GM23338 (cell line): Measurements from ENCODE around the gene DAGLA. TPM values are rescaled to one million over a fixed set of nuclear protein-coding genes. Genes with fewer than 3 reads are reported as not detected.

Experiments used
- ATAC-seq: fragments of 200-7000 bp; cut with Tn5 transposase; 3 replicates; pipeline ENCODE4 v1.9.1; 2020
- DNase-seq: peaks from one replicate; pipeline ENCODE4 v3.0.0-alpha.2; 2015; ENCODE audit warnings: low spot score
- H2AFZ ChIP-seq: fragments of 200-600 bp; sonication (generic); 2 replicates; pipeline ENCODE4 v1.8.0; 2016; ENCODE audit warnings: antibody characterized with exemption, mild to moderate bottlenecking, moderate library complexity
- H3F3A ChIP-seq: fragments of 200-600 bp; sonication (generic); replicated peaks from 2 replicates; pipeline ENCODE4 v1.8.0; 2017; ENCODE audit warnings: antibody characterized with exemption, mixed run types, low read depth
- H3K27ac ChIP-seq: fragments of 200-600 bp; sonication (generic); 2 replicates; pipeline ENCODE4 v1.6.1; 2016; ENCODE audit warnings: low read depth
- H3K27me3 ChIP-seq: fragments of 200-600 bp; sonication (generic); 2 replicates; pipeline ENCODE4 v1.8.0; 2016; ENCODE audit warnings: mild to moderate bottlenecking, mixed run types, moderate library complexity; ENCODE audit not compliant: insufficient read depth
- H3K36me3 ChIP-seq: fragments of 200-600 bp; sonication (generic); 2 replicates; pipeline ENCODE4 v1.8.0; 2016; ENCODE audit warnings: mild to moderate bottlenecking; ENCODE audit not compliant: insufficient read depth
- H3K4me1 ChIP-seq: fragments of 200-600 bp; sonication (generic); 2 replicates; pipeline ENCODE4 v1.8.0; 2016; ENCODE audit warnings: mild to moderate bottlenecking, moderate library complexity; ENCODE audit not compliant: insufficient read depth
- H3K4me2 ChIP-seq: fragments of 200-600 bp; sonication (generic); 2 replicates; pipeline ENCODE4 v1.7.1; 2017; ENCODE audit warnings: mixed run types
- H3K4me3 ChIP-seq: fragments of 200-600 bp; sonication (generic); 2 replicates; pipeline ENCODE4 v1.6.1; 2016; ENCODE audit warnings: mixed run types
- H3K79me2 ChIP-seq: fragments of 200-600 bp; sonication (generic); replicated peaks from 2 replicates; pipeline ENCODE4 v1.8.0; 2017; ENCODE audit warnings: mild to moderate bottlenecking; ENCODE audit not compliant: insufficient read depth
- H3K9me2 ChIP-seq: fragments of 200-600 bp; sonication (generic); 2 replicates; pipeline ENCODE4 v1.8.0; 2017; ENCODE audit not compliant: insufficient read depth
- H4K20me1 ChIP-seq: fragments of 200-600 bp; sonication (generic); replicated peaks from 2 replicates; pipeline ENCODE4 v1.8.0; 2017; ENCODE audit warnings: mild to moderate bottlenecking; ENCODE audit not compliant: insufficient read depth
- H3K27ac Mint-ChIP-seq: 2 replicates; pipeline ENCODE4 v1.8.0; 2020; ENCODE audit warnings: inconsistent platforms, mild to moderate bottlenecking, moderate library complexity, mixed read lengths
- H3K27me3 Mint-ChIP-seq: 3 replicates; pipeline ENCODE4 v1.8.0; 2022; ENCODE audit warnings: low read depth, mild to moderate bottlenecking, moderate library complexity, mixed read lengths, inconsistent platforms; ENCODE audit not compliant: insufficient read depth, poor library complexity
- H3K36me3 Mint-ChIP-seq: 3 replicates; pipeline ENCODE4 v1.8.0; 2021; ENCODE audit warnings: low read depth, mild to moderate bottlenecking, inconsistent platforms, moderate library complexity, mixed read lengths
- H3K4me1 Mint-ChIP-seq: 3 replicates; pipeline ENCODE4 v1.8.0; 2020; ENCODE audit warnings: mild to moderate bottlenecking, inconsistent platforms, mixed read lengths
- H3K4me3 Mint-ChIP-seq: 3 replicates; pipeline ENCODE4 v1.8.0; 2021; ENCODE audit warnings: moderate library complexity, mild to moderate bottlenecking, inconsistent platforms, mixed read lengths
- H3K9me3 Mint-ChIP-seq: 3 replicates; pipeline ENCODE4 v1.8.0; 2020; ENCODE audit warnings: moderate library complexity, mild to moderate bottlenecking, inconsistent platforms, mixed read lengths
- CREB1 ChIP-seq: fragments of 250-450 bp; sonication (Bioruptor Pico); IDR thresholded peaks from 2 replicates; pipeline ENCODE4 v1.5.0; 2020; ENCODE audit warnings: low read depth, mild to moderate bottlenecking, moderate library complexity
- CTCF ChIP-seq, 2 experiments: fragments of 200-600 bp in 1 of 2; sonication (generic) in 1 of 2; conservative IDR thresholded peaks; 2 replicates each; pipeline versions ENCODE4 v1.5.1 to v1.6.1; 2016 to 2017; ENCODE audit warnings: antibody characterized with exemption in 2 of 2, low read depth in 2 of 2, mild to moderate bottlenecking in 2 of 2, moderate library complexity in 1 of 2
- EZH2 ChIP-seq: fragments of 200-600 bp; sonication (generic); IDR thresholded peaks from one replicate; pipeline ENCODE4 v1.8.0; 2017; ENCODE audit warnings: antibody characterized with exemption, mild to moderate bottlenecking, low read depth; ENCODE audit not compliant: unreplicated experiment
- EZH2phosphoT487 ChIP-seq: fragments of 200-600 bp; sonication (generic); IDR thresholded peaks from one replicate; pipeline ENCODE4 v1.8.1; 2018; ENCODE audit warnings: antibody characterized with exemption; ENCODE audit not compliant: unreplicated experiment
- JUNB ChIP-seq: IDR thresholded peaks from one replicate; pipeline ENCODE4 v1.6.1; 2016; ENCODE audit warnings: antibody characterized with exemption; ENCODE audit not compliant: unreplicated experiment
- NANOG ChIP-seq: IDR thresholded peaks from 2 replicates; pipeline ENCODE4 v1.6.1; 2016; ENCODE audit warnings: antibody characterized with exemption, borderline replicate concordance
- POLR2AphosphoS5 ChIP-seq: IDR thresholded peaks from 2 replicates; pipeline ENCODE4 v1.6.1; 2016; ENCODE audit warnings: antibody characterized with exemption, low read depth
- STAT1 ChIP-seq: IDR thresholded peaks from one replicate; pipeline ENCODE4 v1.6.1; 2016; ENCODE audit warnings: antibody characterized with exemption; ENCODE audit not compliant: unreplicated experiment
- ZNF331 ChIP-seq: fragments of 250-450 bp; sonication (Bioruptor Pico); IDR thresholded peaks from 2 replicates; pipeline ENCODE4 v1.5.0; 2020; ENCODE audit warnings: low read depth, mild to moderate bottlenecking, moderate library complexity
- ZNF462 ChIP-seq: fragments of 250-450 bp; sonication (Bioruptor Pico); IDR thresholded peaks from 2 replicates; pipeline ENCODE4 v1.5.0; 2020; ENCODE audit warnings: mild to moderate bottlenecking, moderate library complexity
- polyA plus RNA-seq: library from polyadenylated mRNA; unstranded; fragments of >200 nt; fragmentation: Nextera tagmentation; extraction: Ambion mirVana; gene quantifications from 2 replicates; pipeline ENCODE4 v1.2.1, GENCODE V29; 2016
- total RNA-seq: library from RNA; depleted of rRNA; stranded (reverse); fragments of >200 nt; shearing (Covaris generic); gene quantifications from 2 replicates; pipeline ENCODE4 v1.2.3, GENCODE V29; 2014
- TF ChIP-seq, protein P1 (sequence below): IDR thresholded peaks from 2 replicates; pipeline ENCODE4 v1.6.1; 2016; ENCODE audit warnings: antibody characterized with exemption

The DAGLA gene
- total and polyA plus RNA-seq, 2 experiments from 2014 or later, result 0.55 to 2.5 TPM

DNA sequence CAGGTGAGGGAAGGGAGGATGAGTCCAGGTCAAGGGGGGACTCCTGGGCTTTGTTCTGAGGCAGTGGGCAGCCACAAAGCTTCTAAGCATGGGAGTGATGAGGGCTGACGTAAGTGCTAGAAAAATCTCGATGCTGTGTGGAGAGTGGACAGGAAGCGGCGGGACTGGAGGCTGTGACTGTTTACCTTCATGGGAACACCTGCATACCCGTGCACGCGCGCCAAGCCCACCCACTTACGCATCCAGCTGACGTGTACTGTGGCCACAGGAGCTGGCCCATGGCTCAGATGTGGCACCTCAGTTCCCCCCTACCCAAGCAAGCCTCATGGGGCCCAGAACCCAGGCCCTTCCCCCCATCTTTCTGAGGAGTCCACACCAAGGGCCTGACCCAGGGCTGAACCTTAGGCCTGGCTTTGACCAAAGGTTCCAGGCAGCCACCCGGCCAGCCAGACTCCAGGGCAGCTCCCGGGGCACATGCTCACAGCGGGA, 86.2 kb downstream of the DAGLA start:
- TF ChIP-seq EZH2phosphoT487 (no peak), CREB1 (CRISPR knock-in tag) (no peak), NANOG (no peak), CTCF (conservative IDR thresholded peaks at IDR 0.05; ENCODE audit: low read depth in 2 of 2) (no peak), EZH2 (no peak), POLR2AphosphoS5 (no peak), JUNB (no peak)
- H3F3A ChIP-seq, result no peaks in the 10 kb centered on the region
- H3K4me3 ChIP-seq, result no peak overlapping the region
- no peaks in the 10 kb centered on the region for H3K9me2 ChIP-seq
- no peaks in the 10 kb centered on the region for H4K20me1 ChIP-seq
- H3K4me2 ChIP-seq, result no peak overlapping the region
- H3K36me3 ChIP-seq, result no peaks in the 10 kb centered on the region
- no peaks in the 10 kb centered on the region for H3K27me3 ChIP-seq
- H3K27ac ChIP-seq, result no peak overlapping the region
- Mint-ChIP-seq H3K9me3 (no peaks in the 10 kb centered on the region; the same call in 2 of the 3 replicates), H3K4me3 (no peak overlapping the region), H3K27ac (no peak overlapping the region), H3K27me3 (peaks cover 14% of the 10 kb centered on the region), H3K4me1 (peaks cover 26% of the 10 kb centered on the region), H3K36me3 (no peaks in the 10 kb centered on the region; the same call in 2 of the 3 replicates)
- no peaks in the 10 kb centered on the region for H3K79me2 ChIP-seq
- H3K4me1 ChIP-seq, result peaks cover 15% of the 10 kb centered on the region; the same call in 1 of the 2 replicates
- no peak overlapping the region for H2AFZ ChIP-seq
- DNase-seq (no peak), ATAC-seq (no peak)

DNA sequence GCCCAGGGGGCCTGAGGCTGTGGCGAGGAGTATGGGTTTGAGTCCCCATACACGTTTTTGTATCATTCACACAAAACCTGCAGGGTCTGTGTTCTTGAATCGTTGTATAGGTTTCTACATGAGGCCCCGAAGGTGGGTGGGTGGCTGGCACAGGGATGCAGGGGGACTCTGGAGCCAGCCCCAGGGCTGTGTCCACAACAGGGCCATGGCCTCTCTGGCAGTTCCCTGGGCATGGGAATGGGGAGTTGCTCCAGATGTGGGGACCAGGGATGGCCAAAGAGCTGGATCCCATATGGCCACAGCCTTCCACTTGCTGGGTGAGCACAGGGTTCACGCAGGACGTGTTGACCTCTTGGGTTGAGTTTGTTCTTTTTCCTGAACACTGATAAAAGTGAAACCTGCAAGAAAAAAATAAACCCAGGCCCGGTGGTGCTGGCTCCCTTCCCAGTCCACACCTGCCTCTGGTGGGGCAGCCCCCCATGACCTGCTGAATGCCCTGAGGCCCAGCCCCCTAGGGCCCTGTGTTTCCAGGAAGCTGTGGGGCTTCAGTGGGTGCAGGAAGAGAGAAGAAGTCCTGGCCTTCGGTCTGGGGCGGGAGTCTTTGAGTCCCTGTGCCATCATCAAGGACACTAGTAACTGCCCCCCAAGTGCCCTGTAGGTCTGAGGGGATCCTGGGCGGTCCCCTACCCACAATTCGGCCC, 88.3 kb downstream of the DAGLA start:
- H3K4me3 ChIP-seq, result no peak overlapping the region
- H3K36me3 Mint-ChIP-seq, result no peaks in the 10 kb centered on the region; the same call in 2 of the 3 replicates
- H3F3A ChIP-seq, result no peaks in the 10 kb centered on the region
- H2AFZ ChIP-seq, result no peak overlapping the region
- peaks cover 12% of the 10 kb centered on the region for H3K4me1 ChIP-seq
- peaks cover 18% of the 10 kb centered on the region for H3K4me1 Mint-ChIP-seq
- H3K79me2 ChIP-seq, result no peaks in the 10 kb centered on the region
- ATAC-seq (no peak), DNase-seq (no peak)
- no peak overlapping the region for H3K4me3 Mint-ChIP-seq
- TF ChIP-seq ZNF462 (CRISPR knock-in tag) (no peak), ZNF331 (CRISPR knock-in tag) (no peak), STAT1 (no peak)
- TF ChIP-seq, protein P1, sequence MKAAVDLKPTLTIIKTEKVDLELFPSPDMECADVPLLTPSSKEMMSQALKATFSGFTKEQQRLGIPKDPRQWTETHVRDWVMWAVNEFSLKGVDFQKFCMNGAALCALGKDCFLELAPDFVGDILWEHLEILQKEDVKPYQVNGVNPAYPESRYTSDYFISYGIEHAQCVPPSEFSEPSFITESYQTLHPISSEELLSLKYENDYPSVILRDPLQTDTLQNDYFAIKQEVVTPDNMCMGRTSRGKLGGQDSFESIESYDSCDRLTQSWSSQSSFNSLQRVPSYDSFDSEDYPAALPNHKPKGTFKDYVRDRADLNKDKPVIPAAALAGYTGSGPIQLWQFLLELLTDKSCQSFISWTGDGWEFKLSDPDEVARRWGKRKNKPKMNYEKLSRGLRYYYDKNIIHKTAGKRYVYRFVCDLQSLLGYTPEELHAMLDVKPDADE, result no peak
- H3K36me3 ChIP-seq, result no peaks in the 10 kb centered on the region
- no peaks in the 10 kb centered on the region for H4K20me1 ChIP-seq
- peak overlapping the region; percentile 17; the same call in 1 of the 2 replicates for H3K27ac Mint-ChIP-seq
- H3K27me3 ChIP-seq, result no peaks in the 10 kb centered on the region
- no peak overlapping the region for H3K4me2 ChIP-seq
- no peaks in the 10 kb centered on the region; the same call in 2 of the 3 replicates for H3K9me3 Mint-ChIP-seq
- H3K27me3 Mint-ChIP-seq, result peaks cover 5% of the 10 kb centered on the region
- H3K27ac ChIP-seq, result no peak overlapping the region
- H3K9me2 ChIP-seq, result no peaks in the 10 kb centered on the region
